ENCODE measurements around the gene PCDHGA6.

GRCh38 chr5:141343953-141344463 is 29.7 kb upstream of the PCDHGA6 start:
- TF ChIP-seq CTCF (conservative IDR thresholded peaks at IDR 0.05 in 1 of 2, IDR thresholded peaks at IDR 0.05 in 1 of 2; ENCODE audit: low read depth in 1 of 2, low read length in 2 of 2): no peak
- TF ChIP-seq EZH2 (IDR thresholded peaks at IDR 0.05; ENCODE audit: low read length, missing control alignments): no peak
